IPS-11a (cell line): ENCODE data around the gene TGFA.

Experiments used
- H3K4me3 ChIP-seq: one replicate; pipeline ENCODE4 v1.5.1; 2013; ENCODE audit warnings: low read depth, low read length, control low read depth

Gene TGFA

GRCh38 chr2:70553334-70553583 lies 367 bp downstream of the TGFA start:
- peak overlapping the region; percentile 65 for H3K4me3 ChIP-seq

- peak overlapping the region; percentile 65 for H3K4me3 ChIP-seq
These were observed 909 bp downstream of the TGFA start for GRCh38 chr2:70552501-70553333.

DNA sequence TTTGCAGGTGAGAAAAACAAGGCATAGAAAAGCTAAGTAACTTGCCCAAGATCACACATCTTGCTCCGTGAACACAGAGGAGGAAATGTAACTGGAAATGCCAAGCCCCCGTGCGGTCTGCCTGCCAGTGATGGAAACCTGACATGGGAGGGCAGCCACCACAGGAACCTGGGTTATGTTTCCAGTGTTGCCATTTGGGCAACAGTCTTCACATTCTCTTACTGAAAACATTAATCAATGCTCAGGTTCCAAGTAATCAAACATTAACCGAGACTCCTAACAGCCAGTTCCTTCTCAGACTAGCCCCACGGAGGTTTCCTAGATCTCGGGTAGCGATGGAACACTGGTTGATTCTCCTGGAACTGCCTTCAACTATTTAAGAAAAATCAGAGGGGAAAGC lies 2.5 kb downstream of the TGFA start:
- H3K4me3 ChIP-seq: no peak overlapping the region

- H3K4me3 ChIP-seq: no peak overlapping the region
These were observed 3.7 kb downstream of the TGFA start for GRCh38 chr2:70549962-70550361.

DNA sequence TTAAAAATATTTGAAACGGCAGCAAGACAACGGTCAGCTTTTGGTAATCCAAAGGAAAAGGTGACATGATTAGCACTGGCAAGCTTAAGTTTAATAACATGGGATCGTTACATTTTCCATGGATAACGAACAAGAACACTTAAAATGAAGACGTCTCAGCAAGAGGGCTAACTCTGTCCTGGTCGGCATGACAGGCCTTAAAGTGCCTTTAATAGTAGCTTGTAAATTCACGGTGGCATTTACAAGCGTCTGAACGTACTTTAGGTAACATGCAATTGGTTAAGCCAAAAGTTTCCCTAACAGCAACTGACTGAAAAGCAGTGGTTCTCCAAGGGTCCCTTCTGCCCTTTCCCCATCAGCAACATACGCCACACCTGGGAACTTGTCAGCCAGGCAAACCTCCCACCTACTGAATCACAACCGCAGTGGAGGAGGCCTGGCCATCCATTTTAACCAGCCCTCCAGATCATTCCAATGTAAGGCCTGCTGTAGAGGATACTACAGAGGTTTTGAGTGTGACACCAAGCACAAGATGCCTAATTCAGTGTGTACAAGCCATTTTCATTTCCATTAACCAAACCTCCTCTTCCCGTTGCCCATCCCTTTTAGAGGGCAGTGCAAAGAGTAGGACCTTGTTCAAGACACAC lies 4.4 kb downstream of the TGFA start:
- H3K4me3 ChIP-seq: no peak overlapping the region

- no peak overlapping the region for H3K4me3 ChIP-seq
These were observed 5.4 kb downstream of the TGFA start for GRCh38 chr2:70548233-70548632.

- no peak overlapping the region for H3K4me3 ChIP-seq
These were observed 6.7 kb downstream of the TGFA start for GRCh38 chr2:70546885-70547284.

GRCh38 chr2:70546376-70546775 lies 7.2 kb downstream of the TGFA start:
- no peak overlapping the region for H3K4me3 ChIP-seq

GRCh38 chr2:70541481-70542020 lies 12.1 kb downstream of the TGFA start:
- H3K4me3 ChIP-seq: no peak overlapping the region

- H3K4me3 ChIP-seq: no peak overlapping the region
These were observed 15.8 kb downstream of the TGFA start for GRCh38 chr2:70537840-70538239.

GRCh38 chr2:70536517-70537055 lies 17.0 kb downstream of the TGFA start:
- no peak overlapping the region for H3K4me3 ChIP-seq

DNA sequence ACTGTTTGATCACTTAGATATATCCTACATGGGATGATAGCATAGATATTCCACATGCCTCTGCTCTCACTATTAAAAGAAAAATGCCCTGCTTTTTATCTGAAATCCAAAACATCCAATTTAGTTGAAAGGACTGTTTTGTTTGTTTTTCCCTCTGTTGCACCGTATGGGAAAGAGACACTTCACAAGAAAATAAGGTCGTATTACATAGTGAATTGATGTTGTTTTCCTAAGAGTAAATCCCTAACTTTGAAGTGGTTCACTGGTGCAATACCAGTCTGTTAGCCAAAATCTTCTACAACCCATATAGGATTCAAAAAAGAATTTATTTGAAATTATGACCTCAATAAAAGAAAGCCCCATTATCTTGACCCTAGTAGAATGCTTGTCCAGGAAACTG lies 18.1 kb downstream of the TGFA start:
- no peak overlapping the region for H3K4me3 ChIP-seq

DNA sequence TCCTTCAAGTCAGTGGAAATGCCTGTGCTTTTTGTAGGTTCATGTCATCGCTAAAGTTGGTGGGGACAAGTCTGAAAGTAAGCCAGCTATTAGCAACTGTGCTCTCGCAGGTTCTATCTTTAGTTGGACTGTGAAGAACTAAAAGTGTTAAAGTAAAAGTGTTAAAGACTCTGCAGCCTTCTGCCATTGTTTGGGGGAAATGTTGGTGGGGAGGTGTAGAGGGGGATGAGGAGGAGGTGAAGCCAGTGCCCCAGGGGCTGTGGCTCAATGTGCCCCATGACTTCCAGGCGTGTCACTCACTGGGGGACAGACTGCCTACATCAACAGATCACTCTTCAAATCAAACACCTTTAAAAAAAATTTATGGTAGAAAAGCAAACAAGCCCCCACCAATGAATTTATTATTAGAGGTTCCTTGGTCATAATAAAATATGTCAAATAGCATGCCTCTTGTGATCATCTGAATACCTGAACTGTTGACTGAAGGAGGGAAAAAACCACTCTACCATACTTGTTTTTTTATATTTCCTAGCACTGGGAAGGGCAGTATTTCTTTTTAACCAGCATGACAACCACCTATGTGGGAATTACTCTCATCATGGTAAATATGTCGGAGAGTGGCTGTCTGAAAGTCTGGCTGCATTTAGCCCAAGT lies 19.3 kb downstream of the TGFA start:
- H3K4me3 ChIP-seq: no peak overlapping the region

DNA sequence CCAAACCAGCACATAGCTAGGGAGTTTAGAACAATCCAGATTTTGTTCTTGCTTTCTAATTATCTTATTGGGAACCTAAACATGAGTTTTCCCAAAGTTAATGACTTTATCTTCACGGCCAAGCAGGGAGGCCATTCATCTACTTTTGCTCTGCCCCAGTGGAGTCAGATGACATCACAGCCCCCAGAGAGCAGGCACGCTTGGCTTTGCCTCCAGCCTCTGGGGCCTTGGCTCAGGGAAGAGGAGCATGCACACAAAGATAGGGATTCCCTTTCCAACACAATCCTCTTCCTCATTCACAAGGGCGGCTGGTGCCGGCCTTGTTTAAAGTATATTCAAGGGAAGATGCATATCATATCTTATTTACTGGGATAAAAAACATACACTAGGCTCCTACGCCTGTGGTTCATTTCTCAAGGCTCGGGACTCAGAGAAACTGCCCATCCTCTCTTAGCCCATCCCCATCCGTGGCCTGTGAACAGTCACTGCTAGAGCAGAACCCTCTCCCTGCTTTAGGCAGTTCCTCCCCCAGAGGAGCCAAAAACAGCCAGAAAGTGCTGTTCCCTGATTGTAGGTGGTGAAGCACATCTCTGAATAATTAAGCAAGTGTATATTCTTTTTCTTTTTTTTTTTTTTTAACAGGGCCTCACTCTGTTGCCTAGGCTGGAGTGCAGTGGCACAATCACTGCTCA lies 21.2 kb downstream of the TGFA start:
- no peak overlapping the region for H3K4me3 ChIP-seq

DNA sequence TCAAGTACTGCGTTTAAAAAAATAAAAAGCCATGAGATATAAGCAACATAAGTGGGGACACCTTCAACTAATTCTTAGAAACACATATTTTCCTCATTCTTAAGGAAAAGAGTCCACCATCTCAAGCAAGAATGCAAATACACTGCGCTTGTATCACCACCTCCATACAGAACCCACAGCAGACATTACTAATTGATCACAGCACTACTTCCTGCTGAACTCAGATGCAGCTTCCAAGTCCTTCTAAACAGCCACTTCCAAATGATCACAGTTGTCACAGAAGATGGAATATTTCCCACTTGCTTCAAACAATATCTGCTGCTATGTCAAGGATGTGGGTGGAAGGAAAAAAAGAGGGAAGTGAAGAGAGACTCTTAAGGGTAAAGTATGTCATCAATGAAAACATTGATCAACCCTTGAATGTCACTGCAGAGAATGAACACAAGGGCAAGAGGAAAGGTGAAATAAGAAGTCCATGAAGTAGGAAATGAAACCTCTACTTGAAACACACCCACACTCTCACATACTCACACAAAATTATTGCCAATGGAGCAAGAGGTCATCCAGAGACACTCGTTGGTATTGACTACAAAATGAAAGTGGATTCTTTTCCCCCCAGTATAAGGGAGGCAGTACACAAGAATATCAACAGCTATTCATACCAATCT lies 22.1 kb downstream of the TGFA start:
- no peak overlapping the region for H3K4me3 ChIP-seq

DNA sequence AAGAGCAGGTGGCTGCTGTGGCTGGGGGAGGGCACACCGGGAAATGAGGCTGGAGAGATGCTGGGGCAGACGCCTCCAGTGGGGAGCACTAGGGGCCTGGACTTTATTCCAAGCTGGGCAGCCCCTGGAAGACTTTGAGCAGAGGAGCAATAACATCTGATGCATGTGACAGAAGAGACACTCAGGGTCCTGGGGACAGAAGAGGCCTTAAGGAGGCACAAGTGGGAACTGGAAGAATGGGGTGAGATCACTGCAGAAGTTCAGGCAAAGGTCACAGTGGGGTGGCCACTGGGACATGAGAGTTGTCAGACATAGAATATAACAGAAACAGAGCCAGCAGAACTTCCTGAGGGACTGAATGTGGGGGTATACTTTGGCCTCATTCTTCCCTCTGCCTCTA lies 24.0 kb downstream of the TGFA start:
- H3K4me3 ChIP-seq: no peak overlapping the region

GRCh38 chr2:70528929-70529328 lies 24.7 kb downstream of the TGFA start:
- H3K4me3 ChIP-seq: no peak overlapping the region

DNA sequence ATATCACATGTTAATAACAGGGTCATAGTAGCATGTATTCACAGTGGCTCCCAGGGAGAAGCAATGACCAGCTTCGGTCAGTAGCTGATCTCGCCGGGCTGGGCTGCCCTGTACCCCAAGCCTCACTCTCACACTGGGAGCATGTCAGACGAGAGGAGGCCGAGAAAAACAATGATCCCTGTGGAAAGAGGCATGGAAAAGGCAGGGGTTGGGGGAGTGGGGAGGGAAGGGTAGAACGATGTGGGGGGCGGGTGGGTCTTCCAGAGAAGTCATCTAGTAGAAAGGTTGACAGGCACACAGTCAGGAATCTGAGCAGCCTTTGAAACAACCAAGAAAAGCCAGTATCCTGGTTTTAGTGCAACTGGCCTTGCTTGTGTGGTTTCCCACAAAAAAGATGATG lies 25.4 kb downstream of the TGFA start:
- no peak overlapping the region for H3K4me3 ChIP-seq

DNA sequence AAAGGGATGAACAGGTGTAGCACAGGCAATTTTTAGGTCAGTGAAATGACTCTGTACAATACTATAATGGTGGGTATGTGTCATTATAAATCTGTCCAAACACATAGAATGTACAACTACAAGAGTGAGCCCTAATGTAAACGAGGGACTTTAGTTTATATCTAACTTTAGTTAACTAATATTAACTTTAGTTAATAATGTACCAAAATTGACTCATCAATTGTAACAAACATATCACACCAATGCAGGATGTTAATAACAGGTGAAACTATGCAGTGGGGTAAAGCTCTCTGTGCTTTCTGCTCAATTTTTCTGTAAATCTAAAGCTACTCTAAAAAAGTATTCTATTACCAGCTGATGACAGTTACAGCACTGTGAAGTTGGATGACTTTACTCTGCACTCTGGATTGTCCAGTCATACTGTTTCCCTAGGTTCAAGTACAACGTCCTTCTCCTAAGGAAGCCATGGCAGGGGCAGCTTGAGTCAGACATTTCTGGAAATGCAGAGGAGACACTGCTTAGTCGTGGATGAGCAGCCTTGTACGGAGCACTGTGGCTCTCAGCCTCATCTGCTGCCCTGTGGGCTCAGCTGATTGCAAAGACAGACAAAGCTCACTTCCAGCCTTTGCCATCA lies 26.1 kb downstream of the TGFA start:
- no peak overlapping the region for H3K4me3 ChIP-seq

- H3K4me3 ChIP-seq: no peak overlapping the region
These were observed 27.5 kb downstream of the TGFA start for GRCh38 chr2:70526126-70526525.
